NCI-H2081 treated with DMSO at 0.1 percent for 48 hours (cell line): ENCODE measurements around the gene OAS1.

Experiments
- DNase-seq: peaks from one replicate; lab custom pipeline; 2025; lab: John Stamatoyannopoulos, UW

Gene OAS1

DNA sequence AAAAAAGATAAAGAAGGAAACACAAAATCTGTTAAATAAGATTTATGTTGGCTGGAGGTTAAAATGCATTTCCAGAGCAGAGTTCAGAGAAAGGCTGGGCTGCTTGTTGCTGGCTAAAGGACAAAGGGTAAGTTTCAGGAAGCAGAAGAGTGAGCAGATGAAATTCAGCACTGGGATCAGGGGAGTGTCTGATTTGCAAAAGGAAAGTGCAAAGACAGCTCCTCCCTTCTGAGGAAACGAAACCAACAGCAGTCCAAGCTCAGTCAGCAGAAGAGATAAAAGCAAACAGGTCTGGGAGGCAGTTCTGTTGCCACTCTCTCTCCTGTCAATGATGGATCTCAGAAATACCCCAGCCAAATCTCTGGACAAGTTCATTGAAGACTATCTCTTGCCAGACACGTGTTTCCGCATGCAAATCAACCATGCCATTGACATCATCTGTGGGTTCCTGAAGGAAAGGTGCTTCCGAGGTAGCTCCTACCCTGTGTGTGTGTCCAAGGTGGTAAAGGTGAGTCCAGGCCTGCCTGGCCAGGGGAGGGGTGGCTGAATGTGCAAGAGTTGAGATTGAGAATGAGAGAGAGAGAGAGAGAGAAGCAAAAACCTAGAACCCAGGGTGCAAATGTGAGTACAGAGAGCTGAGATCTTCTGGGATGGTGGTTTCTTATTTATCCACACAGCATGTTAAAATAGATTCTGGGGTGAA is at the start of gene OAS1:
Gene OAS1 (plus strand): TSS at position 251 of the 703 bp plus-strand sequence. CDS start 78 bp downstream, at position 329.
- no peak for DNase-seq

DNA sequence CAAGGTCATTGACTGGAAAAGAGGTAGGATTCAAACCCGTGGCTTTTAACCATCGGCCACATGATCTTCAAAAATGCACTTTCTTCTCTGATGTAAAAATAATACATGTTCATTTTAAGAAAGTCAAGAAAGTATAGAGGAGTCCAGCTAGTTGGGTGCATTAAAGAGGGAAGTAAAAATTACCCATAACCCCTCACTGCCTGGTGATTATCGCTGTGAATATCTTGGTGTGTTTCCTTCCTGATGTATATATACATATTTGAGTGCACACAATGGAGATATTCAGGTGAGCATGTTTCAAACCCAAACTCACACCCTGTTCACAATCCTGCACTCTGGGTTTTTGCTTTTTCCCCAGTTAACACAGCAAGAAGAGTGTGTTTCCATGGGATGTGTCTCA is 47.5 kb upstream of the OAS1 start:
- no peak for DNase-seq

- no peak for DNase-seq
Observed at GRCh38 chr12:112860181-112860580, 46.6 kb upstream of the OAS1 start.

GRCh38 chr12:112861284-112861683 is 45.5 kb upstream of the OAS1 start:
- DNase-seq, result no peak

DNA sequence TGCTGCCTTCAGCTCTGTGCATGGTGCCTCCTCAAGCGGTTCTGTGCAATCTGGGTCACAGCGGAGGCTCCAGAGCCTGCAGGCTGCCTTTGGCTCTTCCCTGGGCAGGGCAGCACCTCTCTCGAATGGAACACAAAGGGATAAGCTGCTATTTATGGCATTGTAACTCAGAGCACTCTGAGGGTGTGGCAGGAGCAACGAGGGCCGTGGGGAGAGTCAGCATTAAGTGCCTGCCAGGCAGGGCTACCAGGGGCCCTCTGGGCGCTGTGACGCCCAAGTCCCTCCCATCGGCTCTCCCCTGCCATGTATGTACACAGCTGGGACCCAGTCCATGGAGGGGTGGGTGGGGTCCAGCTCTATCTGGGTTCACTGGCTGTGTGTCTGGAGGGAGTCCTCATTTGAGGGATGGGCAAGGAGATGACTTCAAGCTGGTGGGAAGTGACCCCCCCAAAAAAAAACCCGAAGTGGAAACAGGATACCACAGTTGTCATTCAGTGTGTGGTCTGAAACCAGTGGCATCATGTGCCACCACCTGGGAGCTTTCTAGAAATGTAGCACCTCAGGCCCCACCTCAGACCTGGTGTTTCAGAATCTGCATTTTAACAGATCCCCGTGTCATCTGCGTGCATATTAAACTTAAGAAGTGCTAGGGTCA is 44.0 kb upstream of the OAS1 start:
- no peak for DNase-seq

DNA sequence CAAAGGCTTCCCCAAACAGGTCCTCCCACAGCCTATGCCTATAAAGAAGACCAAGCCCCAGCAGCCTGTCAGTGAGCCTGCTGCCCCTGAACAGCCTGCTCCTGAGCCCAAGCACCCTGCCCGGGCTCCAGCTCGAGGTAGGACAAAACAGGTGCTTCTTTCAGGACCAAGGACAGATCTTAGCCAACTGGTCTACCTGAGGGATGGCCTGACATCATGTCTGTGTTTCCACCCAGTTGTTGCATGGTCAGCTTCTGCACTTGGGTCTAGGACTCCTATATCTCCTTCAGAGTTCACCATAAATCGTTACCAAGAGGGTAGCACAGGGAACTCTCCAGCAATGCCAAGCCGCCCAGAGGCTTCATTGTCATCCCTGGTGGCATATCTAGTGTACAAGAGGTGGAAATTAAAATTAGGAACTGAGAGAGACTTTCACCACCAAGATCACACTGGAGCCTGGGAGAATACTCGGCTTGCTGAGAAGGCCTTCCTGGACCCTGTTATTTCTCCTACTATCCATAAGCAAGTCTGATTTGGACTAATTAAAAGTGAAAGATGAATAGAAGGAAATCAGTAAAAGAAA is 38.2 kb upstream of the OAS1 start:
- DNase-seq, result no peak

- DNase-seq, result no peak
Observed at GRCh38 chr12:112869091-112869490, 37.7 kb upstream of the OAS1 start.

DNA sequence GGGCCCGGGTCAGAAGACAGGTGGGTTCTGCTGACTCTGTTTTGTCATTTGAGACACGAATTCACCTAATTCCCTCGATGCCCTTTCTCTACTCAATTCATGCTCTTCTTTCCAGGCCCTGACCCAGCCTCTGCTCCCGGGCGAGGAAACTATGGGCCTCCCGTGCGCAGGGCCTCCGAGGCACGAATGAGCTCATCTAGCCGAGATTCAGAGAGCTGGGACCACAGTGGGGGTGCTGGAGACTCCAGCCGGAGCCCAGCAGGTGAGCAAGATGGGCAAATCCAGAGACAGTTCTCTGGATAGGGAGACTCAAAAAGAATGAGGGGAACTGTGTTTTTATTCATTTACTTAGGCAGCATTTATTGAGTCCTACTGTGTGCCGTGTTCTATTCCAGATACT is 37.0 kb upstream of the OAS1 start:
- DNase-seq, result no peak

DNA sequence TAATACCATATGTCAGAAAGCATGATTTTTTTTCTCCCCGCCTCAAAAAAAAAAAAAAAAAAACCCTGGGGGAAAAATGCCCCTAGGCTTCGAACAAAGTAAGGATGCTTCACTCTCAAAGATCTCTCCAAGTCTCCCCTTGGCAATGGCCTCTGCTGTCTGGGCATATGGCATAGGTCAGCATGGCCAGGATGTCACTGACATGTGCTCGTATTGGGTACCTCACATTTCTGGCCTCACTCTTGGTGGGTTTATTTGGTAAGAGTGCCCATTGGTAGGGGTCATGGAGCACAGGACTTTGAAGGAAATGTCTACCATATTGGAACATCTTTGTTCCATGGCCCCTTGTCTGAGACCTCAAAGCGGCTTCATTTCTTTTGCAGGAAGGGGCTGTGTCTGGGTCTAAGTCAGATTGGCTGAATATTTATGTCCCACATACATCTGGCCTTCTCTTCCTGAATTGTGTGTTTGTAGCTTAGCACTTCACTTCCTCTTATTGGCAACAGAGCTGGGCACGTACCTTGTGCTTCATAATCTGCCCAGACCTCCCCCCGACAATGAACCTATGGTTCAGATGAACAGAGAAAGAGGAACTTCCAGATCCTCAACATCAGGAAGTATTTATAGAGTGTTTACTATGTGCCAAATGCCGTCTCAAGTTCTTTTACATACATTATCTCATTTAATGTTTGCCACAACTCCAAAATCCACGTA is 36.3 kb upstream of the OAS1 start:
- DNase-seq, result no peak

DNA sequence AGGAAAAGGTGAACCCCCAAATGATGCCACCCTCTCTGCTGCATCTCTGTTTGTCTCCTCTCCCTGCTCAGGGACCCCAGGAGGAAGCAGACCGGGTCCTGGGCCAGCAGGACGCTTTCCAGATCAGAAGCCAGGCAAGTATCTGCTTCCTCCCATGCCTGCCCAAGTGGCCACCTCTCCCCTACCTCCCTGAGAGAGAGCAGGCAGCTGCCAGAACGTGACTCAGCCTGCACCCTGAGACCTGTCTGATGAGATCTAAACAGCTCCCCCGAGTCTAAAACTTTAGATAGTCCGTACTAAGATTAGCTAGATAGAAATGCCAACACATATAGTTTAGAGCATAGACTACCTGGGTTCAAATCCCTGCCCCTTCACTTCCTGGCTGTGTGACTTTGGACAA is 31.2 kb upstream of the OAS1 start:
- no peak for DNase-seq

GRCh38 chr12:112876506-112876905 is 30.3 kb upstream of the OAS1 start:
- no peak for DNase-seq

DNA sequence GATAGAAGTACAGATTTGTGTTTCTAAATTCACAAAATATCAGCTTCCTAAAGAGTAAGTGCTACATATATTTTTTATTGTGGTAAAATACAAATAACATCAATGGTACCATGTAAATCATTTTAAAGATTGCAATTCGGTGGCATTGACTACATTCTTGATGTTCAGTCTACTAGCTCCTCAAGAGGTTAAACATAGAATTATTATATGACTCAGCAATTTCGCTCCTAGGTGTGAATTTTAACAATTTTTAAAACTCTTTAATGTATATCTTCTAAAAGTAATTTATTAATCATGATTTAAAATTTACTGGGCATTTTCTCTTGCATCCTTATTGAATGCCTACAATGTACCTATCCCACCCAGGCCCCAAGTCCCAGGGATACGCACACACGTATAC is 29.8 kb upstream of the OAS1 start:
- DNase-seq, result no peak

GRCh38 chr12:112878488-112878887 is 28.3 kb upstream of the OAS1 start:
- no peak for DNase-seq

DNA sequence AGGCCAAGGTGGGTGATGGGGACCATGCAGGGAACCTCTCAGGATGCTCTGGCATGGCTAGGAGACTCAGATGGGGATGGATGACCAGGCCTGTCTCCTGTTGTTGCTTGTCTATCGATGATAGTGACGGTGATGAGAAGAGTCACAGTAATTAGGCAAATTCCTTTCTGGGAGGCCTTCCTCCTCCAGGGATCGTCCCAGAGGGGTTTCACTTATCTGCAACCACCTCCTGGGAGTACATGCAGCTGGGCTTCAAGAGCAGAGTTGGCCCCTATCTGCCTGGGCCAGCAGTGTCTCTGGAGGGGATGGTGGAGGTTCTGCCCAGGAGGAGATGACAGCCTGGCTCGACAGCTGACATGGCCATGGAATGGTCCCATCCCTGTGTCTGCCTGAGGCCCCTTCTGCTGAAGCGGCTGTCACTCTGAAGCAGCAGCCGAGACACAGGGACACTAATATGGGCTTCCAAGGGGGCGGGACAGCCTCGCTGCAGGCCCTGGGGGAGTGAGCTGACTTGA is 27.5 kb upstream of the OAS1 start:
- DNase-seq, result no peak

- DNase-seq, result no peak
Observed at GRCh38 chr12:112881602-112882001, 25.2 kb upstream of the OAS1 start.

DNA sequence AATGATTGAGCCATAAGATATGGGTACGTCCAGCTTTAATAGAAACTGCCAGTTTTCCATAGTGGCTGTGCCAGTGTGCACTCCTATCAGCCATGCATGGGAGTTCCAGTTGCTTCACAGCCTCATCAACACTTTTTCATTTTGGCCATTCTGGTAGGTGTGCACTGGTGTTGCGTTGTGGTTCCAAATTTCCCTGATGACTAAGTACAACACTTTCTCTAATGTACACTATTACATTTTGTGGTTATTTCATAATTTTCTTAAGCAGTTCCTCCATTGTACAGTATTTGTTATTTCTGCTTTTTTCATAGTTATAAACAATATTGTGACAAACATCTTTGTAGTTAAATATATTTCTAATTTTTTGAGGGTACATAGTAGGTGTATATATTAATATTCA is 21.5 kb upstream of the OAS1 start:
- no peak for DNase-seq

- no peak for DNase-seq
Observed at GRCh38 chr12:112887550-112887949, 19.2 kb upstream of the OAS1 start.

- no peak for DNase-seq
Observed at GRCh38 chr12:112891093-112892024, 15.4 kb upstream of the OAS1 start.

- DNase-seq, result no peak
Observed at GRCh38 chr12:112892856-112893255, 13.9 kb upstream of the OAS1 start.

GRCh38 chr12:112894128-112894527 is 12.6 kb upstream of the OAS1 start:
- DNase-seq, result no peak

DNA sequence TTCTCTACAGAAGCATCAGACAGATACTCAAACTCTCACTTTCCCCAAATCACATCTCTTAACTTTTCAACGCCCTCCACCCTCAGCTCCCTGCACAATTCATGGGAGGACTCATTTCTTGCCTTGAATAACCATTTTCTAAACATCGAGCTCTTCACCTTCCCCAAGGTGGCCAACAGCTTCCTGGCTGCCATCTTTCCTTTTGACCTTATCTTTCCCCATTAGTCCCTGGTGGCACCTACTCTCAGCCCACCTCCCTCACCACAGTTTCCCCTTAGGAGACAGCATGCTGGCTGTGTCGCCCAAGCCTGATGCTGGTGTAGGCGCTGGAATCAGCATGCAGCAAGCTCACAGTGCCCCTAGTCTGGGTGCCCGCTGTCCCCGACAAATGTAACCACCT is 8.4 kb upstream of the OAS1 start:
- DNase-seq, result no peak
